Spleen (tissue), 11 donors: ENCODE results near the gene ATP10B. TPM values are rescaled to one million over a fixed set of nuclear protein-coding genes. Genes with fewer than 3 reads are reported as not detected.

Source experiments
- DNase-seq: peaks from one replicate; pipeline ENCODE4 v3.0.0-alpha.2; 2020
- H3K27ac ChIP-seq, 8 donors: fragments of 200-600 bp; sonication (generic) in 7 of 8; 1 replicate in 4 of 8; 2 replicates in 4 of 8; pipeline versions ENCODE4 v1.5.0 to v1.8.0; 2016 to 2021; ENCODE audit warnings: inconsistent platforms in 4 of 8, mild to moderate bottlenecking in 4 of 8, moderate library complexity in 1 of 8
- H3K27me3 ChIP-seq, 7 donors: fragments of 200-600 bp; sonication (generic) in 6 of 7; replicated peaks in 1 of 7; 1 replicate in 4 of 7; 2 replicates in 3 of 7; pipeline versions ENCODE4 v1.5.0 to v1.8.0; 2016 to 2021; ENCODE audit warnings: inconsistent platforms in 3 of 7, mild to moderate bottlenecking in 1 of 7
- H3K36me3 ChIP-seq, 6 donors: fragments of 200-600 bp; sonication (generic) in 5 of 6; 1 replicate in 4 of 6; 2 replicates in 2 of 6; pipeline versions ENCODE4 v1.5.0 to v1.8.0; 2016 to 2021; ENCODE audit warnings: inconsistent platforms in 2 of 6
- H3K4me1 ChIP-seq, 6 donors: fragments of 200-600 bp; sonication (generic) in 5 of 6; 1 replicate in 3 of 6; 2 replicates in 3 of 6; pipeline versions ENCODE4 v1.5.0 to v1.8.0; 2016 to 2021; ENCODE audit warnings: inconsistent platforms in 3 of 6
- H3K4me3 ChIP-seq, 8 donors: fragments of 200-600 bp; sonication (generic) in 7 of 8; 1 replicate in 4 of 8; 2 replicates in 4 of 8; pipeline versions ENCODE4 v1.5.0 to v1.8.0; 2016 to 2021; ENCODE audit warnings: inconsistent platforms in 4 of 8, mild to moderate bottlenecking in 4 of 8, moderate library complexity in 2 of 8
- H3K9me3 ChIP-seq, 8 donors: fragments of 200-600 bp; sonication (generic) in 7 of 8; 1 replicate in 4 of 8; 2 replicates in 4 of 8; pipeline versions ENCODE4 v1.5.0 to v1.8.0; 2016 to 2021; ENCODE audit warnings: inconsistent platforms in 4 of 8
- CTCF ChIP-seq, 11 experiments: fragments of 200-600 bp in 7 of 11; fragments of 450-650 bp in 4 of 11; sonication (generic) in 4 of 11; IDR thresholded peaks in 8 of 11; conservative IDR thresholded peaks in 3 of 11; 1 replicate in 7 of 11; 2 replicates in 4 of 11; pipeline versions ENCODE4 v1.4.0 to v1.8.0; 2016 to 2021; ENCODE audit warnings: antibody characterized with exemption in 11 of 11, inconsistent platforms in 4 of 11, mild to moderate bottlenecking in 1 of 11
- POLR2A ChIP-seq, 3 donors: fragments of 450-650 bp; IDR thresholded peaks; one replicate each; pipeline ENCODE4 v1.5.1; 2017; ENCODE audit warnings: antibody characterized with exemption in 3 of 3, mild to moderate bottlenecking in 1 of 3
- POLR2AphosphoS5 ChIP-seq, 3 donors: sonication (generic); formaldehyde crosslinking; IDR thresholded peaks; one replicate each; pipeline ENCODE4 v1.5.1; 2017; ENCODE audit warnings: antibody characterized with exemption in 3 of 3
- WGBS, 5 donors: extraction: QIAGEN DNeasy Blood & Tissue Kit in 3 of 5; methylation state at CpG; one replicate each; pipeline versions ENCODE4 v1.1.5 to v1.1.7; 2013 to 2018; 5-methylcytosine and 5-hydroxymethylcytosine counted together
- intact Hi-C: fragments of 100-400 bp; cut with DNase I; formaldehyde crosslinking; loops from one replicate; pipeline ENCODE4 v1.15.0; 2023; ENCODE audit warnings: low total_unique reads
- polyA plus RNA-seq, 3 donors: library from polyadenylated mRNA; stranded (reverse); fragments of 200-250 nt; gene quantifications; one replicate each; pipeline ENCODE4 v1.2.1, GENCODE V29; 2013
- total RNA-seq, 7 donors: library from RNA; depleted of rRNA in 3 of 7; stranded (reverse); fragments of >200 nt in 3 of 7; fragmentation: NEBNext Ultra II Directional in 4 of 7; extraction: Animal tissue kit (Norgen Biotek cat#: 25700) in 4 of 7; gene quantifications; one replicate each; pipeline versions ENCODE4 v1.1.0 to v1.2.1, GENCODE V29; 2016 to 2021
- donor health status: healthy with polysubstance abuse.
- donor health status: DM: no; HTN: no; CAD: no; lungs with moderate emphysema.
- donor health status: DM: no; HTN: no; CAD: no.
- donor health status: Bipolar disorder and iron deficiency.
- donor health status: healthy.
- donor health status: DM: no; HTN: no; CAD: no.
- donor health status: DM: yes; HTN: yes; CAD: no.

ATP10B gene
- total and polyA plus RNA-seq, 10 donors = 0.06 TPM; not detected in 9

DNA sequence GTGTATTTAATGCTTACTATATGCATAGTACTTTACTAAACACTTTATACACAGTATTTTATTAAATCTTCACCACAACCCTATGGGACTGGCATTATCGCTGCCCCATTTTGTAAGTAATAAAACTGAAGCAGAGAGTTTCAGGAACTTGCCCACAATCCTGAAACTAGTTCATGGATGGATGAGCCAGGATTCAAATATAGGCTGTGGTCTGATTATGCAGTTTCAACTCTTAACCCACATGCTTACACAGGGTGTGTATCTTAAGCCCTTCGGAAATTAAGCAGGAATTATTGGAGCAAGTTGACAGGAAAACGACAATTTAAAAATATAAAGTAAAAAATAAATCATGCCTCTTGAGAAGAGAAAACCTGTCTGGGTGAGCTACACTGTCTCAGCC lies 109.0 kb downstream of the ATP10B start:
- Histone ChIP-seq H3K27me3 (no peaks in the 10 kb centered on the region), H3K9me3 (no peaks in the 10 kb centered on the region), H3K4me1 (no peaks in the 10 kb centered on the region), H3K27ac (no peak overlapping the region), H3K36me3 (no peaks in the 10 kb centered on the region), H3K4me3 (no peak overlapping the region)
- 67 to 88% (median 77%) methylated on average over 3 of the region's 3 CpGs for WGBS, 5 donors
- no peak for DNase-seq
- intact Hi-C loops = no loop called here
- TF ChIP-seq POLR2AphosphoS5 (IDR thresholded peaks at IDR 0.05) (no peak), POLR2A (IDR thresholded peaks at IDR 0.05) (no peak), CTCF (IDR thresholded peaks at IDR 0.05 in 8 of 11, conservative IDR thresholded peaks at IDR 0.05 in 3 of 11) (no peak)

- Histone ChIP-seq H3K27ac (no peak overlapping the region), H3K4me1 (no peaks in the 10 kb centered on the region), H3K4me3 (no peak overlapping the region), H3K27me3 (no peaks in the 10 kb centered on the region), H3K36me3 (no peaks in the 10 kb centered on the region), H3K9me3 (no peaks in the 10 kb centered on the region)
- TF ChIP-seq CTCF (IDR thresholded peaks at IDR 0.05 in 8 of 11, conservative IDR thresholded peaks at IDR 0.05 in 3 of 11) (no peak), POLR2AphosphoS5 (IDR thresholded peaks at IDR 0.05) (no peak), POLR2A (IDR thresholded peaks at IDR 0.05) (no peak)
- no peak for DNase-seq
- intact Hi-C loops = no loop called here
- 72 to 81% (median 75%) methylated on average over 1 of the region's 1 CpG for WGBS, 5 donors
Measured at GRCh38 chr5:160742446-160742845, 109.6 kb downstream of the ATP10B start.

GRCh38 chr5:160727296-160727997 lies 124.6 kb downstream of the ATP10B start:
- no peaks in the 10 kb centered on the region for H3K36me3 ChIP-seq
- TF ChIP-seq POLR2A (IDR thresholded peaks at IDR 0.05) = no peak
- no peak for TF ChIP-seq CTCF (IDR thresholded peaks at IDR 0.05 in 8 of 11, conservative IDR thresholded peaks at IDR 0.05 in 3 of 11)
- TF ChIP-seq POLR2AphosphoS5 (IDR thresholded peaks at IDR 0.05) = no peak
- DNase-seq = no peak
- 75 to 90% (median 81%) methylated on average over 4 of the region's 4 CpGs for WGBS, 5 donors
- H3K9me3 ChIP-seq = no peaks in the 10 kb centered on the region
- intact Hi-C loops = no loop called here
- H3K4me1 ChIP-seq = no peaks in the 10 kb centered on the region
- H3K27ac ChIP-seq = no peak overlapping the region
- no peaks in the 10 kb centered on the region for H3K27me3 ChIP-seq
- no peak overlapping the region for H3K4me3 ChIP-seq

DNA sequence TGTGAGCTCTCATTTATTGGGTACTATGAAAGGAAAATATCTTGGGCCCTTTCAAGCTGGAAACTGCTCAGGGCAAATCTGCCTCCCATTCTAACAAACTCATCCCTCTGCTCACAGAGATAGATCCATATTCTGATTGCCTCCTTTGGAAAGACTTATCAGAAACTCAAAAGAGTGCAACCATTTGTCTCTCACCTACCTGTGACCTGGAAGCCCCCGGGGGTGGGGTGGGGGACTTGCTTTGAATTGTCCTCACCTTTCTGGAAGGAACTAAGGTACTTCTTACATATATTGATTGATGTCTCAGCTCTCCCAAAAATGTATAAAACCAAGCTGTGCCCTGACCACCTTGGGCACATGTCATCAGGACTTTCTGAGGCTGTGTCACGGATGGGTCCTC lies 125.3 kb downstream of the ATP10B start:
- no peak for DNase-seq
- Histone ChIP-seq H3K4me1 (no peaks in the 10 kb centered on the region), H3K27ac (no peak overlapping the region), H3K4me3 (no peak overlapping the region), H3K36me3 (no peaks in the 10 kb centered on the region), H3K27me3 (no peaks in the 10 kb centered on the region), H3K9me3 (no peaks in the 10 kb centered on the region)
- TF ChIP-seq CTCF (IDR thresholded peaks at IDR 0.05 in 8 of 11, conservative IDR thresholded peaks at IDR 0.05 in 3 of 11) (no peak), POLR2AphosphoS5 (IDR thresholded peaks at IDR 0.05) (no peak), POLR2A (IDR thresholded peaks at IDR 0.05) (no peak)
- WGBS, 5 donors = 42 to 51% (median 45%) methylated on average over 2 of the region's 2 CpGs
- intact Hi-C loops = no loop called here
